Mesothelial cell of epicardium (in vitro differentiated cells): ENCODE measurements around the gene MAD2L2. TPM values are rescaled to one million over a fixed set of nuclear protein-coding genes. Genes with fewer than 3 reads are reported as not detected.
"Not testable (repeated sequence)": the region's sequence is repeated elsewhere in the genome, so short reads cannot be mapped to it uniquely, and the experiment has no call there.

Experiments
- DNase-seq, 2 experiments: peaks; one replicate each; pipeline ENCODE4 v3.0.0; 2021; ENCODE audit warnings: low spot score in 2 of 2; ENCODE audit not compliant: unreplicated experiment in 2 of 2
- H3K27ac Mint-ChIP-seq: 2 replicates; pipeline ENCODE4 v1.8.0; 2021; ENCODE audit warnings: mixed read lengths
- H3K27me3 Mint-ChIP-seq: 2 replicates; pipeline ENCODE4 v1.8.0; 2021; ENCODE audit warnings: low read depth, mixed read lengths
- H3K36me3 Mint-ChIP-seq: 2 replicates; pipeline ENCODE4 v1.8.0; 2021; ENCODE audit warnings: mixed read lengths
- H3K4me1 Mint-ChIP-seq: 2 replicates; pipeline ENCODE4 v1.8.0; 2021; ENCODE audit warnings: mixed read lengths
- H3K4me3 Mint-ChIP-seq: 2 replicates; pipeline ENCODE4 v1.8.0; 2021; ENCODE audit warnings: mild to moderate bottlenecking, moderate library complexity, mixed read lengths
- H3K9me3 Mint-ChIP-seq: 2 replicates; pipeline ENCODE4 v1.8.0; 2021; ENCODE audit warnings: mixed read lengths
- total RNA-seq: library from RNA; stranded (reverse); gene quantifications from 3 replicates; pipeline ENCODE4 v1.2.1, GENCODE V29; 2021
- TF ChIP-seq, protein P1 (sequence below): fragments of 200-600 bp; sonication (generic); IDR thresholded peaks from one replicate; pipeline ENCODE4 v1.5.0; 2021; ENCODE audit warnings: antibody characterized with exemption; ENCODE audit not compliant: unreplicated experiment

MAD2L2 gene
- total RNA-seq, 1 donor from 2014 or later, result 56.3 TPM

DNA sequence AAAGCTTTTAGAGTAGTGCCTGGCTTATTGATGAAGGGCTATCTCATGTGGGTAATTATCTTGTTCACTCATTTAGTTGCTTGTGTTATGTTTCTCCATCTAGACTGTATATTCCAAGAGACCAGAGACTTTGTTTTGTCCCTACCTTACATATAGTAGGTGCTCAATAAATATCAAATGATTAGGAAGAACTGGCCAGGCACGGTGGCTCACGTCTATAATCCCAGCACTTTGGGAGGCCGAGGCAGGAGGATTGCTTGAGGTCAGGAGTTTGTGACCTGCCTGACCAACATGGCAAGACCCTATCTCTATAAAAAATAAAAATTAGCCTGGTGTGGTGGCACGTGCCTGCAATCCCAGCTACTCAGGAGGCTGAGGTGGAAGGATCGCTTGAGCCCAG is 35.7 kb downstream of the MAD2L2 start:
- no peaks in the 10 kb centered on the region for H3K9me3 Mint-ChIP-seq

GRCh38 chr1:11643782-11644181 is 37.2 kb downstream of the MAD2L2 start:
- peaks cover 33% of the 10 kb centered on the region for H3K27me3 Mint-ChIP-seq
- no peaks in the 10 kb centered on the region for H3K4me1 Mint-ChIP-seq
- TF ChIP-seq, protein P1, sequence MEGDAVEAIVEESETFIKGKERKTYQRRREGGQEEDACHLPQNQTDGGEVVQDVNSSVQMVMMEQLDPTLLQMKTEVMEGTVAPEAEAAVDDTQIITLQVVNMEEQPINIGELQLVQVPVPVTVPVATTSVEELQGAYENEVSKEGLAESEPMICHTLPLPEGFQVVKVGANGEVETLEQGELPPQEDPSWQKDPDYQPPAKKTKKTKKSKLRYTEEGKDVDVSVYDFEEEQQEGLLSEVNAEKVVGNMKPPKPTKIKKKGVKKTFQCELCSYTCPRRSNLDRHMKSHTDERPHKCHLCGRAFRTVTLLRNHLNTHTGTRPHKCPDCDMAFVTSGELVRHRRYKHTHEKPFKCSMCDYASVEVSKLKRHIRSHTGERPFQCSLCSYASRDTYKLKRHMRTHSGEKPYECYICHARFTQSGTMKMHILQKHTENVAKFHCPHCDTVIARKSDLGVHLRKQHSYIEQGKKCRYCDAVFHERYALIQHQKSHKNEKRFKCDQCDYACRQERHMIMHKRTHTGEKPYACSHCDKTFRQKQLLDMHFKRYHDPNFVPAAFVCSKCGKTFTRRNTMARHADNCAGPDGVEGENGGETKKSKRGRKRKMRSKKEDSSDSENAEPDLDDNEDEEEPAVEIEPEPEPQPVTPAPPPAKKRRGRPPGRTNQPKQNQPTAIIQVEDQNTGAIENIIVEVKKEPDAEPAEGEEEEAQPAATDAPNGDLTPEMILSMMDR, result no peak
- no peaks in the 10 kb centered on the region for H3K9me3 Mint-ChIP-seq
- H3K4me3 Mint-ChIP-seq, result no peak overlapping the region
- no peaks in the 10 kb centered on the region for H3K36me3 Mint-ChIP-seq
- no peak for DNase-seq
- H3K27ac Mint-ChIP-seq, result no peak overlapping the region

More for the DNA sequence above, 35.7 kb downstream of the MAD2L2 start:
- DNase-seq, result no peak
- Mint-ChIP-seq H3K27me3 (peaks cover 42% of the 10 kb centered on the region), H3K36me3 (no peaks in the 10 kb centered on the region), H3K27ac (no peak overlapping the region), H3K4me1 (peaks cover 2% of the 10 kb centered on the region), H3K4me3 (no peak overlapping the region)
- TF ChIP-seq, protein P1, result no peak

- H3K9me3 Mint-ChIP-seq, H3K27ac Mint-ChIP-seq, H3K4me1 Mint-ChIP-seq, H3K36me3 Mint-ChIP-seq, H3K4me3 Mint-ChIP-seq: not testable (repeated sequence)
- TF ChIP-seq, protein P1, result peak; percentile 84
- DNase-seq, result peak in 1 of 2 experiments; percentile 75
- peaks cover 25% of the 10 kb centered on the region for H3K27me3 Mint-ChIP-seq
These were observed 38.4 kb downstream of the MAD2L2 start for GRCh38 chr1:11642418-11643017.

DNA sequence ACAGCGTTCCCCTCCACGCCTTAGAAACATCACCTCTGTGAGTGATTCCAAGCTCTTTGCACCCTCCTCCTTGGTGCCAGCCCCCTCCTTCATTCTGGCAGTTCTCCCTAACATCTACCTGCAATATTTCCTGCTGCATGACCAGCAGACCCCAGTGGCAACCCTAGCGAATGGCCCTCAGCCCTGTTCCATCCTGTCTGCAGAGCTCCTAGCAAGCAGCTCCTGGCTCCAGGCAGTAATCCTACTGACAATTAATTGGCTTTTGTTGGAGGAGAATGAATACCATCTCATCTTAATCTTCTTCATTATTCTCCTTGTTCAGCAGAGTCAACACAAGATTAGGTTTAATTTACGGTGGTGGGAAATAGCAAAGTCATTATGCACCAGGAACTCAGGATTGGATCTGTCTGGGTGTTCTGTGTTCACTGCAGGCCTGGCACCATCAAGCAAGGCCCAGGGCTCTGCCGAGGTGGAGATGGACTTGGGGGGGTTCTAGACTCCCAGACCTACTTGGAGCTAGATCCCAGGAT is 39.1 kb downstream of the MAD2L2 start:
- no peak for DNase-seq
- no peaks in the 10 kb centered on the region for H3K9me3 Mint-ChIP-seq
- H3K36me3 Mint-ChIP-seq, result no peaks in the 10 kb centered on the region
- TF ChIP-seq, protein P1, result no peak
- H3K4me1 Mint-ChIP-seq, result no peaks in the 10 kb centered on the region
- H3K27me3 Mint-ChIP-seq, result peaks cover 23% of the 10 kb centered on the region
- no peak overlapping the region for H3K4me3 Mint-ChIP-seq
- H3K27ac Mint-ChIP-seq, result no peak overlapping the region

DNA sequence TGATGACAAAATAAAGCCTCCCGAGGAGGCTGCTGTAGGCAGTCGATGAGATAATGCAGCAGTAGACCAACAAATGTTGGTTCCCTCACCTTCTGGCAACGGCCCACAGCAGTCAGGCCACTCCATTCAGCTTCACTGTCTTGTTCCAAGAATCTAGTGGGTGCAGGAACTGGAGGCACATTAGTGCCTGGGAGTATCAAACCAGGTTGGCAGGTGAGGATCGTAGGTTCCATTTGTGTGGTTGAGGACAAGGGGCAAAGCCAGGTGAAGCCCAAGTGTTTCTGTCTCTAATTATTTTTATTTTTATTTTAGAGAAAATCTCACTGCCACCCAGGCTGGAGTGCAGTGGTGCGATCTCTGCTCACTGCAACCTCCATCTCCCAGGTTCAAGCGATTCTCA is 40.0 kb downstream of the MAD2L2 start:
- no peaks in the 10 kb centered on the region for H3K9me3 Mint-ChIP-seq
- H3K27ac Mint-ChIP-seq, result no peak overlapping the region
- no peaks in the 10 kb centered on the region for H3K4me1 Mint-ChIP-seq
- H3K27me3 Mint-ChIP-seq, result peaks cover 20% of the 10 kb centered on the region
- TF ChIP-seq, protein P1, result no peak
- H3K4me3 Mint-ChIP-seq, result no peak overlapping the region
- DNase-seq, result no peak
- no peaks in the 10 kb centered on the region for H3K36me3 Mint-ChIP-seq
